GM18870 (cell line): ENCODE results near the gene SNRPA1.

Experiments
- ATAC-seq: cut with Tn5 transposase; IDR thresholded peaks from one replicate; pipeline ENCODE4 v1.9.1; 2021; ENCODE audit warnings: moderate library complexity; ENCODE audit not compliant: unreplicated experiment

Gene SNRPA1

GRCh38 chr15:101264911-101265641, 30.0 kb downstream of the SNRPA1 start:
- no peak for ATAC-seq

- ATAC-seq: no peak
Observed at GRCh38 chr15:101264011-101264410, 31.0 kb downstream of the SNRPA1 start.

GRCh38 chr15:101262551-101262950, 32.5 kb downstream of the SNRPA1 start:
- no peak for ATAC-seq

GRCh38 chr15:101258238-101259144, 36.6 kb downstream of the SNRPA1 start:
- ATAC-seq: no peak

- ATAC-seq: no peak
Observed at GRCh38 chr15:101256757-101257156, 38.3 kb downstream of the SNRPA1 start.

GRCh38 chr15:101255615-101256241, 39.3 kb downstream of the SNRPA1 start:
- no peak for ATAC-seq

- no peak for ATAC-seq
Observed at GRCh38 chr15:101255051-101255395, 40.0 kb downstream of the SNRPA1 start.

- no peak for ATAC-seq
Observed at GRCh38 chr15:101254157-101255050, 40.6 kb downstream of the SNRPA1 start.

GRCh38 chr15:101252836-101253235, 42.2 kb downstream of the SNRPA1 start:
- ATAC-seq: no peak

GRCh38 chr15:101251830-101252820, 42.9 kb downstream of the SNRPA1 start, which contains the start of gene CHSY1:
TSS of gene CHSY1 (minus strand) at chr15:101252048. CDS start at chr15:101251456, 592 bp downstream.
- peak; percentile 66 for ATAC-seq

- ATAC-seq: no peak
Observed at GRCh38 chr15:101250873-101251829, 43.9 kb downstream of the SNRPA1 start.

GRCh38 chr15:101250341-101250831, 44.7 kb downstream of the SNRPA1 start:
- ATAC-seq: no peak

GRCh38 chr15:101248274-101248673, 46.8 kb downstream of the SNRPA1 start:
- no peak for ATAC-seq

GRCh38 chr15:101246824-101247745, 48.0 kb downstream of the SNRPA1 start:
- ATAC-seq: no peak

GRCh38 chr15:101246391-101246790, 48.7 kb downstream of the SNRPA1 start:
- no peak for ATAC-seq

GRCh38 chr15:101244889-101245668, 50.0 kb downstream of the SNRPA1 start:
- no peak for ATAC-seq
